ENCODE results near the gene SPCS3.
A peak's percentile ranks its signal among the peaks of the same experiment; 100 is the strongest.
"Not testable (repeated sequence)": the region's sequence is repeated elsewhere in the genome, so short reads cannot be mapped to it uniquely, and the experiment has no call there.

The SPCS3 gene

GRCh38 chr4:176319704-176320339 lies at the start of gene SPCS3:
Gene SPCS3 (plus strand): TSS chr4:176319966. CDS start chr4:176320077, 111 bp downstream.
- DNase-seq, result peak; percentile 81 to 88

- no peak for DNase-seq
Observed at GRCh38 chr4:176270669-176271068, 49.1 kb upstream of the SPCS3 start.

- DNase-seq, result no peak
Observed at GRCh38 chr4:176271749-176272148, 48.0 kb upstream of the SPCS3 start.

GRCh38 chr4:176272799-176273198 lies 47.0 kb upstream of the SPCS3 start:
- no peak for DNase-seq

- DNase-seq, result no peak
Observed at GRCh38 chr4:176273736-176274135, 46.0 kb upstream of the SPCS3 start.

- no peak for DNase-seq
Observed at GRCh38 chr4:176274441-176274840, 45.3 kb upstream of the SPCS3 start.

GRCh38 chr4:176276710-176277109 lies 43.1 kb upstream of the SPCS3 start:
- no peak for DNase-seq

- peak; percentile 6 to 18 for DNase-seq
Observed at GRCh38 chr4:176277162-176277904, 42.4 kb upstream of the SPCS3 start.

GRCh38 chr4:176279560-176279959 lies 40.2 kb upstream of the SPCS3 start:
- not testable (repeated sequence) for DNase-seq

- DNase-seq, result no peak
Observed at GRCh38 chr4:176286728-176287127, 33.0 kb upstream of the SPCS3 start.

GRCh38 chr4:176287546-176287945 lies 32.2 kb upstream of the SPCS3 start:
- DNase-seq, result no peak

- DNase-seq, result no peak
Observed at GRCh38 chr4:176288020-176288419, 31.7 kb upstream of the SPCS3 start.

GRCh38 chr4:176289561-176289960 lies 30.2 kb upstream of the SPCS3 start:
- DNase-seq, result no peak

GRCh38 chr4:176290520-176290919 lies 29.2 kb upstream of the SPCS3 start:
- DNase-seq, result no peak

- no peak for DNase-seq
Observed at GRCh38 chr4:176291748-176292147, 28.0 kb upstream of the SPCS3 start.

- DNase-seq, result no peak
Observed at GRCh38 chr4:176292920-176293319, 26.8 kb upstream of the SPCS3 start.

GRCh38 chr4:176293660-176294059 lies 26.1 kb upstream of the SPCS3 start:
- DNase-seq, result no peak

- DNase-seq, result not testable (repeated sequence)
Observed at GRCh38 chr4:176295907-176296306, 23.9 kb upstream of the SPCS3 start.

- DNase-seq, result no peak
Observed at GRCh38 chr4:176298664-176299063, 21.1 kb upstream of the SPCS3 start.

- DNase-seq, result no peak
Observed at GRCh38 chr4:176300036-176300435, 19.7 kb upstream of the SPCS3 start.

- DNase-seq, result no peak
Observed at GRCh38 chr4:176300565-176300964, 19.2 kb upstream of the SPCS3 start.

- no peak for DNase-seq
Observed at GRCh38 chr4:176302283-176303275, 17.2 kb upstream of the SPCS3 start.

- no peak for DNase-seq
Observed at GRCh38 chr4:176303938-176304337, 15.8 kb upstream of the SPCS3 start.

Measured in AML-193 (cell line).